Measurements from ENCODE around the gene MRPL10. TPM values are rescaled to one million over a fixed set of nuclear protein-coding genes. Genes with fewer than 3 reads are reported as not detected.

MRPL10 gene
- total and polyA plus RNA-seq, 2 of the 8 experiments (the other 6 are each of a cell fraction or from before 2014, with no cell fraction given), result 85.3 to 214 TPM

- TF ChIP-seq ATF2 (IDR thresholded peaks at IDR 0.05; ENCODE audit: low read length) (no peak), SIN3A (conservative IDR thresholded peaks at IDR 0.05 in 1 of 2, IDR thresholded peaks at IDR 0.05 in 1 of 2; ENCODE audit: low read depth in 1 of 2, low read length in 2 of 2) (no peak), PHF8 (conservative IDR thresholded peaks at IDR 0.05; ENCODE audit: low read depth, low read length) (no peak), EGR1 (IDR thresholded peaks at IDR 0.05; ENCODE audit: borderline replicate concordance, low read depth, low read length) (no peak), CTBP2 (IDR thresholded peaks at IDR 0.05; ENCODE audit: borderline replicate concordance, insufficient read depth, insufficient read length, low read length) (no peak), ASH2L (IDR thresholded peaks at IDR 0.05; ENCODE audit: low read length) (no peak), SRF (IDR thresholded peaks at IDR 0.05; ENCODE audit: low read depth, low read length) (no peak), RAD21 (IDR thresholded peaks at IDR 0.05 in 1 of 2, conservative IDR thresholded peaks at IDR 0.05 in 1 of 2; ENCODE audit: low read depth in 2 of 2, low read length in 2 of 2) (no peak), TCF12 (IDR thresholded peaks at IDR 0.05; ENCODE audit: low read depth, low read length) (no peak), NRF1 (IDR thresholded peaks at IDR 0.05; ENCODE audit: low read depth, low read length) (no peak)
These were observed 19.0 kb downstream of the MRPL10 start (continued) for GRCh38 chr17:47812146-47812920.

All from H1 (cell line).